HG03432 (cell line): ENCODE results near the gene MORC1.
"Not testable (repeated sequence)": the region's sequence is repeated elsewhere in the genome, so short reads cannot be mapped to it uniquely, and the experiment has no call there.

Source experiments
- ATAC-seq: cut with Tn5 transposase; IDR thresholded peaks from one replicate; pipeline ENCODE4 v1.9.1; 2021; ENCODE audit warnings: mild to moderate bottlenecking, moderate library complexity; ENCODE audit not compliant: unreplicated experiment

The MORC1 gene

GRCh38 chr3:109112946-109113760, 4.8 kb downstream of the MORC1 start:
- ATAC-seq: no peak

- no peak for ATAC-seq
Measured at GRCh38 chr3:109109574-109109973, 8.4 kb downstream of the MORC1 start.

GRCh38 chr3:109098079-109098644, 19.8 kb downstream of the MORC1 start:
- ATAC-seq: peak; percentile 66

- ATAC-seq: no peak
Measured at GRCh38 chr3:109095166-109095565, 22.8 kb downstream of the MORC1 start.

- no peak for ATAC-seq
Measured at GRCh38 chr3:109093561-109093960, 24.4 kb downstream of the MORC1 start.

- no peak for ATAC-seq
Measured at GRCh38 chr3:109091846-109092245, 26.1 kb downstream of the MORC1 start.

GRCh38 chr3:109089265-109089664, 28.7 kb downstream of the MORC1 start:
- no peak for ATAC-seq

GRCh38 chr3:109081746-109082510, 36.0 kb downstream of the MORC1 start:
- ATAC-seq: peak; percentile 100

GRCh38 chr3:109080090-109080489, 37.8 kb downstream of the MORC1 start:
- ATAC-seq: not testable (repeated sequence)

GRCh38 chr3:109073116-109073515, 44.8 kb downstream of the MORC1 start:
- no peak for ATAC-seq

GRCh38 chr3:109072194-109072593, 45.7 kb downstream of the MORC1 start:
- peak; percentile 92 for ATAC-seq

GRCh38 chr3:109071350-109072142, 46.4 kb downstream of the MORC1 start:
- peak; percentile 52 for ATAC-seq

- no peak for ATAC-seq
Measured at GRCh38 chr3:109070211-109070610, 47.7 kb downstream of the MORC1 start.

- no peak for ATAC-seq
Measured at GRCh38 chr3:109066864-109067263, 51.1 kb downstream of the MORC1 start.

GRCh38 chr3:109059264-109059663, 58.7 kb downstream of the MORC1 start:
- ATAC-seq: peak; percentile 90

GRCh38 chr3:109057616-109058015, 60.3 kb downstream of the MORC1 start:
- ATAC-seq: no peak

- ATAC-seq: no peak
Measured at GRCh38 chr3:109057056-109057455, 60.9 kb downstream of the MORC1 start.

GRCh38 chr3:109050591-109051167, 67.3 kb downstream of the MORC1 start:
- ATAC-seq: peak; percentile 78

- no peak for ATAC-seq
Measured at GRCh38 chr3:109047366-109047765, 70.6 kb downstream of the MORC1 start.

GRCh38 chr3:109045271-109046040, 72.5 kb downstream of the MORC1 start:
- no peak for ATAC-seq
